Measurements from ENCODE around the gene ADNP.

ADNP gene

GRCh38 chr20:50870561-50871161 lies 60.6 kb downstream of the ADNP start:
- DNase-seq = no peak

- no peak for DNase-seq
These were observed 62.4 kb downstream of the ADNP start for GRCh38 chr20:50868509-50869495.

GRCh38 chr20:50867805-50868204 lies 63.4 kb downstream of the ADNP start:
- no peak for DNase-seq

- no peak for DNase-seq
These were observed 64.4 kb downstream of the ADNP start for GRCh38 chr20:50866831-50867230.

- DNase-seq = no peak
These were observed 65.1 kb downstream of the ADNP start for GRCh38 chr20:50866036-50866685.

- no peak for DNase-seq
These were observed 65.6 kb downstream of the ADNP start for GRCh38 chr20:50865591-50865990.

- no peak for DNase-seq
These were observed 66.1 kb downstream of the ADNP start for GRCh38 chr20:50865114-50865513.

GRCh38 chr20:50862546-50862945 lies 68.7 kb downstream of the ADNP start:
- DNase-seq = no peak

- no peak for DNase-seq
These were observed 70.2 kb downstream of the ADNP start for GRCh38 chr20:50861012-50861411.

GRCh38 chr20:50859161-50859560 lies 72.1 kb downstream of the ADNP start:
- no peak for DNase-seq

GRCh38 chr20:50858525-50858924 lies 72.7 kb downstream of the ADNP start:
- no peak for DNase-seq

- no peak for DNase-seq
These were observed 73.9 kb downstream of the ADNP start for GRCh38 chr20:50857348-50857747.

- no peak for DNase-seq
These were observed 74.7 kb downstream of the ADNP start for GRCh38 chr20:50856475-50857041.

GRCh38 chr20:50855498-50856474 lies 75.5 kb downstream of the ADNP start:
- no peak for DNase-seq

GRCh38 chr20:50854506-50855249 lies 76.6 kb downstream of the ADNP start:
- no peak for DNase-seq

GRCh38 chr20:50852085-50852484 lies 79.2 kb downstream of the ADNP start:
- DNase-seq = no peak

GRCh38 chr20:50850721-50851286 lies 80.4 kb downstream of the ADNP start:
- no peak for DNase-seq

GRCh38 chr20:50848846-50849673 lies 82.2 kb downstream of the ADNP start:
- no peak for DNase-seq

- no peak for DNase-seq
These were observed 82.9 kb downstream of the ADNP start for GRCh38 chr20:50848341-50848808.

All from effector CD8-positive, alpha-beta T cell (primary cell).